ENCODE results near the gene NMT1. TPM values are rescaled to one million over a fixed set of nuclear protein-coding genes. Genes with fewer than 3 reads are reported as not detected.

Gene NMT1
- total RNA-seq, 1 experiment from 2014 or later, result 152 TPM

- no peak overlapping the region for H3K27ac Mint-ChIP-seq
Measured at GRCh38 chr17:45119964-45120363, 58.8 kb downstream of the NMT1 start.

GRCh38 chr17:45120558-45120957 lies 59.4 kb downstream of the NMT1 start:
- POLR2A ChIA-PET, result no interaction called here
- H3K27me3 Mint-ChIP-seq (ENCODE audit: low read depth), result no peaks in the 10 kb centered on the region
- CTCF ChIA-PET, result interaction anchor here (0.7 to 3.1 kb wide), 4 partner anchors 11 to 77 kb away, joined by 3 to 27 read pairs (median 4); partner anchors contain the start of genes ACBD4 and PLCD3
- TF ChIP-seq RELA (CRISPR knock-in tag; IDR thresholded peaks at IDR 0.05; ENCODE audit: borderline replicate concordance) (no peak), NR3C1 (CRISPR knock-in tag; conservative IDR thresholded peaks at IDR 0.05; ENCODE audit: low read depth) (no peak), ZBTB21 (CRISPR knock-in tag; IDR thresholded peaks at IDR 0.05; ENCODE audit: borderline replicate concordance) (no peak), IRF1 (CRISPR knock-in tag; IDR thresholded peaks at IDR 0.05) (no peak), PRRX2 (CRISPR knock-in tag; IDR thresholded peaks at IDR 0.05) (no peak), TP53 (CRISPR knock-in tag; IDR thresholded peaks at IDR 0.05) (no peak), AR (CRISPR knock-in tag; IDR thresholded peaks at IDR 0.05) (no peak), SMAD4 (CRISPR knock-in tag; IDR thresholded peaks at IDR 0.05) (no peak), ATF6 (CRISPR knock-in tag; IDR thresholded peaks at IDR 0.05) (no peak)
- no peak overlapping the region for H3K4me3 Mint-ChIP-seq
- DNase-seq (ENCODE audit: low spot score) (no peak), ATAC-seq (no peak; the same call in 1 of the 2 replicates)
- no peaks in the 10 kb centered on the region for H3K9me3 Mint-ChIP-seq
- no peak overlapping the region for H3K27ac Mint-ChIP-seq
- no peaks in the 10 kb centered on the region for H3K36me3 Mint-ChIP-seq
- H3K4me1 Mint-ChIP-seq, result peaks cover 10% of the 10 kb centered on the region; the same call in 1 of the 2 replicates

More at GRCh38 chr17:45119964-45120363, 58.8 kb downstream of the NMT1 start:
- no peak for ATAC-seq
- H3K4me3 Mint-ChIP-seq, result no peak overlapping the region
- DNase-seq (ENCODE audit: low spot score), result no peak
- H3K4me1 Mint-ChIP-seq, result peaks cover 10% of the 10 kb centered on the region; the same call in 1 of the 2 replicates
- no peaks in the 10 kb centered on the region for H3K27me3 Mint-ChIP-seq (ENCODE audit: low read depth)
- ChIA-PET POLR2A (no interaction called here), CTCF (interaction anchor here (1.0 to 3.1 kb wide), 4 partner anchors 12 to 77 kb away, joined by 3 to 27 read pairs (median 6); partner anchors contain the start of genes ACBD4 and PLCD3)
- no peak for TF ChIP-seq MAX (CRISPR knock-in tag; IDR thresholded peaks at IDR 0.05)
- TF ChIP-seq ZNF121 (CRISPR knock-in tag; IDR thresholded peaks at IDR 0.05), result no peak
- TF ChIP-seq ATF1 (CRISPR knock-in tag; IDR thresholded peaks at IDR 0.05), result no peak
- TF ChIP-seq NFYB (CRISPR knock-in tag; conservative IDR thresholded peaks at IDR 0.05; ENCODE audit: low read depth), result no peak
- TF ChIP-seq ZNF317 (CRISPR knock-in tag; IDR thresholded peaks at IDR 0.05; ENCODE audit: borderline replicate concordance, low read depth), result no peak
- TF ChIP-seq IRF2 (CRISPR knock-in tag; IDR thresholded peaks at IDR 0.05; ENCODE audit: borderline replicate concordance, low read depth), result no peak
- no peak for TF ChIP-seq ZNF396 (CRISPR knock-in tag; IDR thresholded peaks at IDR 0.05; ENCODE audit: borderline replicate concordance)
- no peak for TF ChIP-seq SOX15 (CRISPR knock-in tag; IDR thresholded peaks at IDR 0.05)
- TF ChIP-seq CBFB (CRISPR knock-in tag; IDR thresholded peaks at IDR 0.05; ENCODE audit: low read depth), result no peak
- TF ChIP-seq ZSCAN18 (CRISPR knock-in tag; IDR thresholded peaks at IDR 0.05), result no peak
- no peak for TF ChIP-seq ATF2 (CRISPR knock-in tag; IDR thresholded peaks at IDR 0.05; ENCODE audit: borderline replicate concordance, low read depth)
- H3K36me3 Mint-ChIP-seq, result no peaks in the 10 kb centered on the region
- no peaks in the 10 kb centered on the region for H3K9me3 Mint-ChIP-seq
